ENCODE results near the gene MRPL14.
A peak's percentile ranks its signal among the peaks of the same experiment; 100 is the strongest.

MRPL14 gene

GRCh38 chr6:44074439-44074812, 52.8 kb downstream of the MRPL14 start:
- peak overlapping the region; percentile 82 for H3K27ac ChIP-seq
- no peaks in the 10 kb centered on the region for H3K9me3 ChIP-seq (ENCODE audit: low read depth, low read length)
- DNase-seq (ENCODE audit: low read depth, low spot score) = peak; percentile 66
- H3K4me3 ChIP-seq = peak overlapping the region; percentile 61
- TF ChIP-seq POLR2AphosphoS5 (IDR thresholded peaks at IDR 0.05; ENCODE audit: borderline replicate concordance, low read depth, low read length) (peak; percentile 33; the same call in 1 of the 2 replicates), FOXP2 (optimal IDR thresholded peaks at IDR 0.05; ENCODE audit: control extremely low read depth, extremely low read length, insufficient read depth) (peak; percentile 44), EZH2 (IDR thresholded peaks at IDR 0.05) (no peak)
- no peak overlapping the region for H3K9ac ChIP-seq (ENCODE audit: insufficient read length)
- no peaks in the 10 kb centered on the region for H3K36me3 ChIP-seq (ENCODE audit: insufficient read depth, low read length)

GRCh38 chr6:44073612-44074438, 53.4 kb downstream of the MRPL14 start:
- no peaks in the 10 kb centered on the region for H3K36me3 ChIP-seq (ENCODE audit: insufficient read depth, low read length)

GRCh38 chr6:44072959-44073611, 54.2 kb downstream of the MRPL14 start:
- Histone ChIP-seq H3K9me3 (ENCODE audit: low read depth, low read length) (no peaks in the 10 kb centered on the region), H3K36me3 (ENCODE audit: insufficient read depth, low read length) (no peaks in the 10 kb centered on the region), H3K4me3 (peak overlapping the region; percentile 71), H3K9ac (ENCODE audit: insufficient read length) (peak overlapping the region; percentile 24), H3K27ac (no peak overlapping the region)
- DNase-seq (ENCODE audit: low read depth, low spot score) = no peak
- peak; percentile 36; the same call in 1 of the 2 replicates for TF ChIP-seq POLR2AphosphoS5 (IDR thresholded peaks at IDR 0.05; ENCODE audit: borderline replicate concordance, low read depth, low read length)
- TF ChIP-seq EZH2 (IDR thresholded peaks at IDR 0.05) = no peak
- TF ChIP-seq FOXP2 (optimal IDR thresholded peaks at IDR 0.05; ENCODE audit: control extremely low read depth, extremely low read length, insufficient read depth) = peak; percentile 39

More at GRCh38 chr6:44073612-44074438, 53.4 kb downstream of the MRPL14 start:
- TF ChIP-seq FOXP2 (optimal IDR thresholded peaks at IDR 0.05; ENCODE audit: control extremely low read depth, extremely low read length, insufficient read depth) (no peak), EZH2 (IDR thresholded peaks at IDR 0.05) (no peak), POLR2AphosphoS5 (IDR thresholded peaks at IDR 0.05; ENCODE audit: borderline replicate concordance, low read depth, low read length) (no peak)
- DNase-seq (ENCODE audit: low read depth, low spot score) = no peak
- Histone ChIP-seq H3K4me3 (peak overlapping the region; percentile 61), H3K9me3 (ENCODE audit: low read depth, low read length) (no peaks in the 10 kb centered on the region), H3K27ac (no peak overlapping the region), H3K9ac (ENCODE audit: insufficient read length) (no peak overlapping the region)

- no peak for DNase-seq (ENCODE audit: low read depth, low spot score)
- Histone ChIP-seq H3K4me3 (peak overlapping the region; percentile 71), H3K9ac (ENCODE audit: insufficient read length) (no peak overlapping the region), H3K36me3 (ENCODE audit: insufficient read depth, low read length) (no peaks in the 10 kb centered on the region), H3K9me3 (ENCODE audit: low read depth, low read length) (no peaks in the 10 kb centered on the region), H3K27ac (no peak overlapping the region)
- TF ChIP-seq FOXP2 (optimal IDR thresholded peaks at IDR 0.05; ENCODE audit: control extremely low read depth, extremely low read length, insufficient read depth) (no peak), POLR2AphosphoS5 (IDR thresholded peaks at IDR 0.05; ENCODE audit: borderline replicate concordance, low read depth, low read length) (no peak), EZH2 (IDR thresholded peaks at IDR 0.05) (no peak)
These were observed 54.7 kb downstream of the MRPL14 start for GRCh38 chr6:44072452-44072958.

- H3K9ac ChIP-seq (ENCODE audit: insufficient read length) = no peak overlapping the region
- DNase-seq (ENCODE audit: low read depth, low spot score) = no peak
- TF ChIP-seq FOXP2 (optimal IDR thresholded peaks at IDR 0.05; ENCODE audit: control extremely low read depth, extremely low read length, insufficient read depth) (no peak), EZH2 (IDR thresholded peaks at IDR 0.05) (no peak), POLR2AphosphoS5 (IDR thresholded peaks at IDR 0.05; ENCODE audit: borderline replicate concordance, low read depth, low read length) (no peak)
These were observed 55.4 kb downstream of the MRPL14 start for GRCh38 chr6:44071670-44072451.

GRCh38 chr6:44068607-44069296, 58.5 kb downstream of the MRPL14 start:
- H3K4me3 ChIP-seq = no peak overlapping the region
- no peak overlapping the region for H3K9ac ChIP-seq (ENCODE audit: insufficient read length)
- no peaks in the 10 kb centered on the region for H3K36me3 ChIP-seq (ENCODE audit: insufficient read depth, low read length)
- TF ChIP-seq POLR2AphosphoS5 (IDR thresholded peaks at IDR 0.05; ENCODE audit: borderline replicate concordance, low read depth, low read length) = no peak
- TF ChIP-seq FOXP2 (optimal IDR thresholded peaks at IDR 0.05; ENCODE audit: control extremely low read depth, extremely low read length, insufficient read depth) = no peak
- no peak for TF ChIP-seq EZH2 (IDR thresholded peaks at IDR 0.05)
- no peaks in the 10 kb centered on the region for H3K9me3 ChIP-seq (ENCODE audit: low read depth, low read length)
- no peak for DNase-seq (ENCODE audit: low read depth, low spot score)
- H3K27ac ChIP-seq = no peak overlapping the region

More at GRCh38 chr6:44071670-44072451, 55.4 kb downstream of the MRPL14 start:
- H3K4me3 ChIP-seq = no peak overlapping the region
- H3K36me3 ChIP-seq (ENCODE audit: insufficient read depth, low read length) = no peaks in the 10 kb centered on the region
- H3K27ac ChIP-seq = no peak overlapping the region
- no peaks in the 10 kb centered on the region for H3K9me3 ChIP-seq (ENCODE audit: low read depth, low read length)
